PFSK-1 (cell line): ENCODE data around the gene DTX1.

ENCODE experiments used
- FOXP2 ChIP-seq: optimal IDR thresholded peaks from 2 replicates; pipeline ENCODE3; 2011; ENCODE audit warnings: borderline replicate concordance, control low read depth, inconsistent platforms; ENCODE audit not compliant: insufficient read depth; ENCODE audit errors: extremely low read length, extremely low read depth
- POLR2AphosphoS5 ChIP-seq: IDR thresholded peaks from 2 replicates; pipeline ENCODE4 v1.6.1; 2012; ENCODE audit warnings: low read depth, mild to moderate bottlenecking, control low read depth, low read length, moderate library complexity
- REST ChIP-seq, 2 experiments: IDR thresholded peaks; 2 replicates each; pipeline versions ENCODE4 v1.6.1 to v1.8.0; 2011 to 2012; ENCODE audit warnings: low read depth in 2 of 2, low read length in 2 of 2, control low read depth in 1 of 2, inconsistent platforms in 1 of 2, mild to moderate bottlenecking in 1 of 2, moderate library complexity in 1 of 2; ENCODE audit not compliant: insufficient read depth in 1 of 2
- SIN3A ChIP-seq: IDR thresholded peaks from 2 replicates; pipeline ENCODE4 v1.6.1; 2012; ENCODE audit warnings: mild to moderate bottlenecking, low read length, moderate library complexity, borderline replicate concordance; ENCODE audit not compliant: insufficient read depth
- TAF1 ChIP-seq: IDR thresholded peaks from 2 replicates; pipeline ENCODE4 v1.6.1; 2012; ENCODE audit warnings: low read length, control low read depth, borderline replicate concordance; ENCODE audit not compliant: insufficient read depth

Gene DTX1

GRCh38 chr12:113081873-113082272 is 25.3 kb downstream of the DTX1 start:
- no peak for TF ChIP-seq POLR2AphosphoS5
- no peak for TF ChIP-seq REST (IDR thresholded peaks at IDR 0.05; ENCODE audit: insufficient read depth in 1 of 2, low read depth in 2 of 2, low read length in 2 of 2)
- TF ChIP-seq SIN3A = no peak
- no peak for TF ChIP-seq FOXP2
- TF ChIP-seq TAF1 = no peak

- TF ChIP-seq REST (IDR thresholded peaks at IDR 0.05; ENCODE audit: insufficient read depth in 1 of 2, low read depth in 2 of 2, low read length in 2 of 2) = no peak
Observed at GRCh38 chr12:113082486-113083148, 26.1 kb downstream of the DTX1 start.

- no peak for TF ChIP-seq SIN3A
- no peak for TF ChIP-seq FOXP2
- no peak for TF ChIP-seq POLR2AphosphoS5
- no peak for TF ChIP-seq REST (IDR thresholded peaks at IDR 0.05; ENCODE audit: insufficient read depth in 1 of 2, low read depth in 2 of 2, low read length in 2 of 2)
- no peak for TF ChIP-seq TAF1
Observed at GRCh38 chr12:113083863-113084435, 27.4 kb downstream of the DTX1 start.

- no peak for TF ChIP-seq TAF1
- TF ChIP-seq REST (IDR thresholded peaks at IDR 0.05; ENCODE audit: insufficient read depth in 1 of 2, low read depth in 2 of 2, low read length in 2 of 2) = no peak
- no peak for TF ChIP-seq POLR2AphosphoS5
- TF ChIP-seq SIN3A = no peak
- no peak for TF ChIP-seq FOXP2
Observed at GRCh38 chr12:113086249-113087164, 30.0 kb downstream of the DTX1 start.
